ENCODE measurements around the gene SERPINA12. TPM values are rescaled to one million over a fixed set of nuclear protein-coding genes. Genes with fewer than 3 reads are reported as not detected.

SERPINA12 gene
- polyA plus RNA-seq, 1 donor (not counting 4 experiments of a cell fraction or from before 2014, with no cell fraction given): 0.26 TPM

DNA sequence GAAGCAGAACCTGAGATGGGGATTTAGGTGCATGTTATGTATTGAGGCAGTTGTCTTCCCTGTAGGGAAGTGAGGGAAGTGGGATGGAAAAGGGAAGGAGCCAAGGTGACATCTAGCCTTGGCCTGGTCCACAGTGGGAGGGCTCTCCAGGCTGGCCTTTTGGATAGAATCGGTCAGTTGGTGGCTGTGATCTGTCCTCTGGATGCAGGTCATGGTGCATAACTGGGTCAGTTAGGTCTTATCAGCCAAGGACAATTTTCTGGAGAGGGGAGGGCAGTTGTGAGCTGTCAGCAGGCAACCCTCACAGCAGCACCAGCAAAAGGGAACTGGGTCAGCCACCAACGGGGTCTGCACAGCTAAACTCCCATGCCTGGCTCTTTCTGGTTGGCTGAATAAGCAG is 9.6 kb downstream of the SERPINA12 start:
- Histone ChIP-seq H3K9me3 (ENCODE audit: control insufficient read depth, low read depth, low read length) (no peaks in the 10 kb centered on the region), H3K27ac (ENCODE audit: control insufficient read depth, insufficient read depth, low read length) (no peak overlapping the region), H3K27me3 (ENCODE audit: control insufficient read depth, extremely low read depth, insufficient read depth, low read length) (no peaks in the 10 kb centered on the region), H3K4me3 (ENCODE audit: control insufficient read depth in 2 of 3, extremely low read depth in 1 of 3, insufficient read depth in 2 of 3, low read depth in 1 of 3, low read length in 3 of 3) (no peak overlapping the region), H3K36me3 (ENCODE audit: control insufficient read depth in 2 of 2, extremely low read depth in 1 of 2, insufficient read depth in 2 of 2, low read length in 2 of 2) (no peaks in the 10 kb centered on the region), H3K4me1 (ENCODE audit: control insufficient read depth, extremely low read depth, insufficient read depth, low read length) (no peaks in the 10 kb centered on the region), H2AFZ (ENCODE audit: control insufficient read depth, low read length) (no peak overlapping the region), H3K79me2 (ENCODE audit: control insufficient read depth, insufficient read depth, low read length) (no peaks in the 10 kb centered on the region), H3K9ac (ENCODE audit: control insufficient read depth, extremely low read depth, insufficient read depth, low read length) (no peak overlapping the region), H4K20me1 (ENCODE audit: control insufficient read depth, extremely low read depth, insufficient read depth, low read length) (no peaks in the 10 kb centered on the region), H3K9me1 (ENCODE audit: control insufficient read depth, extremely low read depth, insufficient read depth, low read length) (no peaks in the 10 kb centered on the region), H3K4me2 (ENCODE audit: control insufficient read depth, extremely low read depth, insufficient read depth, low read depth, low read length) (no peak overlapping the region)
- DNase-seq (ENCODE audit: low read depth, low spot score) (no peak), FAIRE-seq (no peak)
- dilution Hi-C loops (cut with MboI; ENCODE audit: extremely low pct_ligation_motif_present, low sequenced_read_pairs): no loop called here
- TF ChIP-seq, protein P1, sequence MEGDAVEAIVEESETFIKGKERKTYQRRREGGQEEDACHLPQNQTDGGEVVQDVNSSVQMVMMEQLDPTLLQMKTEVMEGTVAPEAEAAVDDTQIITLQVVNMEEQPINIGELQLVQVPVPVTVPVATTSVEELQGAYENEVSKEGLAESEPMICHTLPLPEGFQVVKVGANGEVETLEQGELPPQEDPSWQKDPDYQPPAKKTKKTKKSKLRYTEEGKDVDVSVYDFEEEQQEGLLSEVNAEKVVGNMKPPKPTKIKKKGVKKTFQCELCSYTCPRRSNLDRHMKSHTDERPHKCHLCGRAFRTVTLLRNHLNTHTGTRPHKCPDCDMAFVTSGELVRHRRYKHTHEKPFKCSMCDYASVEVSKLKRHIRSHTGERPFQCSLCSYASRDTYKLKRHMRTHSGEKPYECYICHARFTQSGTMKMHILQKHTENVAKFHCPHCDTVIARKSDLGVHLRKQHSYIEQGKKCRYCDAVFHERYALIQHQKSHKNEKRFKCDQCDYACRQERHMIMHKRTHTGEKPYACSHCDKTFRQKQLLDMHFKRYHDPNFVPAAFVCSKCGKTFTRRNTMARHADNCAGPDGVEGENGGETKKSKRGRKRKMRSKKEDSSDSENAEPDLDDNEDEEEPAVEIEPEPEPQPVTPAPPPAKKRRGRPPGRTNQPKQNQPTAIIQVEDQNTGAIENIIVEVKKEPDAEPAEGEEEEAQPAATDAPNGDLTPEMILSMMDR (optimal IDR thresholded peaks at IDR 0.05 in 1 of 3, IDR thresholded peaks at IDR 0.05 in 1 of 3, conservative IDR thresholded peaks at IDR 0.05 in 1 of 3; ENCODE audit: extremely low read depth in 1 of 3, insufficient read depth in 2 of 3, low read length in 3 of 3): no peak
- no peak for TF ChIP-seq EZH2 (IDR thresholded peaks at IDR 0.05; ENCODE audit: low read length)

DNA sequence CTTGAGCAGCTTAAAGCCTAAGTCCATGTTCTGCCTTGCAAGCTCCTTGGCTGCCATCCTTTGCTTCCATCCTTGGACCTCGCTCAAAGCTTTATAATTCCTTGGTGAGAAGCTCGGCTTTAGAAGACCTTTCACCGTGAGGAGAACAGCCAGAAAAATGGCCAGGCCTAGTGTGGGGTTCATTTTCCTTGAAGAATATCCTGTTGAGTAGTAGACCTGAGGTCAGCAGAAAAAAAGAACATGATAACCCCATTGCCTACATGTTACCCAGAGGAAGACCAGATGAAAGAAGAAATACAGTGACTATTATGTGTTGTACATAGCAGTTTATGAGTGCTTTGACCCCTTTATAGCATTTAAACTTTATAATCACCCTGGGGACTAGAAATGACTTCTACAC is 11.1 kb downstream of the SERPINA12 start:
- H3K4me1 ChIP-seq (ENCODE audit: control insufficient read depth, extremely low read depth, insufficient read depth, low read length): no peaks in the 10 kb centered on the region
- peaks cover 3% of the 10 kb centered on the region for H3K27me3 ChIP-seq (ENCODE audit: control insufficient read depth, extremely low read depth, insufficient read depth, low read length)
- H3K4me2 ChIP-seq (ENCODE audit: control insufficient read depth, extremely low read depth, insufficient read depth, low read depth, low read length): no peak overlapping the region
- H2AFZ ChIP-seq (ENCODE audit: control insufficient read depth, low read length): no peak overlapping the region
- H3K36me3 ChIP-seq (ENCODE audit: control insufficient read depth in 2 of 2, extremely low read depth in 1 of 2, insufficient read depth in 2 of 2, low read length in 2 of 2): no peaks in the 10 kb centered on the region
- no peak for TF ChIP-seq EZH2 (IDR thresholded peaks at IDR 0.05; ENCODE audit: low read length)
- TF ChIP-seq, protein P1 (optimal IDR thresholded peaks at IDR 0.05 in 1 of 3, IDR thresholded peaks at IDR 0.05 in 1 of 3, conservative IDR thresholded peaks at IDR 0.05 in 1 of 3; ENCODE audit: extremely low read depth in 1 of 3, insufficient read depth in 2 of 3, low read length in 3 of 3): no peak
- H3K4me3 ChIP-seq (ENCODE audit: control insufficient read depth in 2 of 3, extremely low read depth in 1 of 3, insufficient read depth in 2 of 3, low read depth in 1 of 3, low read length in 3 of 3): no peak overlapping the region
- dilution Hi-C loops (cut with MboI; ENCODE audit: extremely low pct_ligation_motif_present, low sequenced_read_pairs): no loop called here
- no peak overlapping the region for H3K27ac ChIP-seq (ENCODE audit: control insufficient read depth, insufficient read depth, low read length)
- FAIRE-seq (no peak), DNase-seq (ENCODE audit: low read depth, low spot score) (no peak)
- H3K79me2 ChIP-seq (ENCODE audit: control insufficient read depth, insufficient read depth, low read length): no peaks in the 10 kb centered on the region
- no peaks in the 10 kb centered on the region for H3K9me3 ChIP-seq (ENCODE audit: control insufficient read depth, low read depth, low read length)
- H4K20me1 ChIP-seq (ENCODE audit: control insufficient read depth, extremely low read depth, insufficient read depth, low read length): no peaks in the 10 kb centered on the region
- no peaks in the 10 kb centered on the region for H3K9me1 ChIP-seq (ENCODE audit: control insufficient read depth, extremely low read depth, insufficient read depth, low read length)
- no peak overlapping the region for H3K9ac ChIP-seq (ENCODE audit: control insufficient read depth, extremely low read depth, insufficient read depth, low read length)

All from keratinocyte (primary cell).